Right renal pelvis (tissue), 4 donors: ENCODE measurements around the gene RIN3. TPM values are rescaled to one million over a fixed set of nuclear protein-coding genes. Genes with fewer than 3 reads are reported as not detected.

Experiments used
- DNase-seq, 4 donors: peaks; one replicate each; pipeline ENCODE4 v3.0.0-alpha.2; 2013; ENCODE audit warnings: low read depth in 4 of 4, low spot score in 3 of 4, missing footprints in 1 of 4
- polyA plus RNA-seq, 4 donors: library from polyadenylated mRNA; unstranded; fragments of 120-200 nt; gene quantifications; one replicate each; pipeline ENCODE4 v1.2.1, GENCODE V29; 2013; ENCODE audit not compliant: insufficient read length in 4 of 4

Gene RIN3
- polyA plus RNA-seq, 4 donors = 5.7 to 7.7 (median 6.7) TPM

DNA sequence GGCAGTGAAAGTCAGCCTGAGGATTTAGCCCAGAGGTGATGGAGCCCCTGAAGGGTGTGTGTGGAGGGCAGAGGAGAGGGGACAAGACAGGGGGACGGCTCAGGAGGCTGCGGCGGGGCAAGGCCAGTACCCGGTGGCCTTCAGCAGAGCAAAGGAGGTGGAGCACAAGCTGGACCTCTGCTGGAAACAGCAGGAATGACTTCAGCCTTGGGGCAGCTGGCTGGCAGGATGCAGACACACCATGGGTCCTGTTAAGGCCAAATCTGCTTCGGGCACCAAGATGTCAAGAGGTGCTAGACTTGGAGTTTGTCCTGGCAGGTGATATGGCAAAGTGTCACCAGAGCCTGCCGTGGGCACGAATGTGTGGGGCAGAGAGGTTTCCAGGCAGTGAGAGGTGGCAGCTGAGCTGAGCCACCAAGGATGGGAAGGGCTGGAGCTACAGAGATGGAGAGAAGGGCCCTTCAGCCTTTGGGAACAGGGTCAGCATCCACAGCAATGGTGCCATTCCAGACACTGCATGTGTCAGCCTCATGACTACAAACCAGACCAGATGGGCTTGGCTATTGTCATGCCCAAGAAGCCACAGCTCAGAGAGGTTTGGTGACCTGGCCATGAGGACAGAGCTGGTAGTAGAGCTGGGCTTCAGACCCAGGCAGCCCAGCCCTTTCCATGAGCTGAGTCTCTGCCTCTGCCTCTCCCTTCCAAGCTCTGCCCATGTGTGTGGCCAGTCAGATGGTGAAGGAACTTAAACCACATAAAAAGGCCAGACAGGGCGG, 142.9 kb downstream of the RIN3 start:
- no peak for DNase-seq

DNA sequence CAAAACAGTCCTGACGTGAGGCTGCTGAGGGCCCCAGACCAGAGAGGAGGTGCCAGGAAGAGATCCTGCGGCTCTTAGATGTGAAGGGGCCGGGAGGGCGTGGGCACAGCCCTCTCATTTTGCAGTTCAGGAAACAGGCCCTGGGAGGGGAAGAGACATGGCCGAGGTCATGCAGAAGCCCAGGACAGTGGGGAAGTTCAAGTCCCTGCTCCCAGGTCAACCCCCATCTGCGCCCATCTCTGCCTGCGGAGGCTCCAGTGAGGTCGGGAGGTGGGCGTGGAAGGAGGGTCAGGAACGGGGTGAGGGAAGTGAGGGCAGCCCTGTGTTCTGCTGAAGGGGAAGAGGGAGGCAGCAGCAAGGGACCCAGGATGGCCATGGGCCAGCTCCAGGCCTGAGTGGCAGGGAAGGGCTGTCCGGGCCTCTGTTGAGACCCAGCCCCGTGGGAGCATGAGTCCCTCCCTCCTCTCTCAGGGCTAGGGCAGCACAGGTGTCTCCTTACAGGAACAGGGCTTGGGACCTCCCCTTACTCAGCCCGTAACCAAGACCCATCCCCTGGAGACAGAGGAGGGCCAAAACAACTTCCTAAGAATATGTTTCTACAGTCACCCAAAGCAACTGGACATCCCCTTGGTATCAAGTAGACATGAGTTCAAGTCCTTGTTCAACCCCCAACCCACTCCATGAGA, 144.0 kb downstream of the RIN3 start:
- DNase-seq = no peak

DNA sequence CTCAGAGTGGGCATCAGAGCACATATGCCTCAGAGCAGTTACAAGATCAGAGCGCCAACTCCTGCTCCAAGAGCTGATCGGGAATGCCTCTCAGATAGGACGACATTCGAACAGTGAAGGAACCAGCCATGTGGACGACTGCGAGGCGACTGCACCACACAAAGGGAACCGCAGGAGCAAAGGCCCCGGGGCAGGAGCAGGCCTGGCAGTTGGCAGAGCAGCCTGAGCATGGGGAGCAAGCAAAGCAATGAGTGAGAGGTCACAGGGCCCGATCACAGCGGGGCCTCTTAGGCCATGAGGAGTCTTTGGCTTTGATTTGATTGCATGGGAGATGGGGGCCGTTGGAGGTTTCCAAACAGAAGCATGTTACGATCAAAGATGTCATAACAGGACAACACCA, 144.6 kb downstream of the RIN3 start:
- no peak for DNase-seq

DNA sequence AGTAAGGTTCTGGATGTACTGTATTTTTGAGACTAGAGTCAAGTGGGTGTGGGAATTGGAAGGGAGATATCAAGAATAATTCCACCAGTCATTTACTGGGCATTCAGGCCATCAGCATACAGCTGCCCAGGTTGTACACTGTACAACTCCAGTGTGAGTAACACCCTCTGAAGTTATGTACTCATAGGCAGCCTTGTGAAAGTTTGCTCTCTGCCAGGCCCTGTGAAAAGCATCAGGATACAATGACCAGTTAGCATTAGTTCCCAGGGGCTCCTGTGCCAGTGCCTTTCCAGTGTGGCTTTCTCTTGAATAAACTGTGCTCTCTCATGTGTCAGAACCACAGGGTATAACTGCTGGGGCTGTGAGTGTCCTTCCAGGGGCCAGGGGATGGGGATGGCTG, 145.1 kb downstream of the RIN3 start:
- no peak for DNase-seq

DNA sequence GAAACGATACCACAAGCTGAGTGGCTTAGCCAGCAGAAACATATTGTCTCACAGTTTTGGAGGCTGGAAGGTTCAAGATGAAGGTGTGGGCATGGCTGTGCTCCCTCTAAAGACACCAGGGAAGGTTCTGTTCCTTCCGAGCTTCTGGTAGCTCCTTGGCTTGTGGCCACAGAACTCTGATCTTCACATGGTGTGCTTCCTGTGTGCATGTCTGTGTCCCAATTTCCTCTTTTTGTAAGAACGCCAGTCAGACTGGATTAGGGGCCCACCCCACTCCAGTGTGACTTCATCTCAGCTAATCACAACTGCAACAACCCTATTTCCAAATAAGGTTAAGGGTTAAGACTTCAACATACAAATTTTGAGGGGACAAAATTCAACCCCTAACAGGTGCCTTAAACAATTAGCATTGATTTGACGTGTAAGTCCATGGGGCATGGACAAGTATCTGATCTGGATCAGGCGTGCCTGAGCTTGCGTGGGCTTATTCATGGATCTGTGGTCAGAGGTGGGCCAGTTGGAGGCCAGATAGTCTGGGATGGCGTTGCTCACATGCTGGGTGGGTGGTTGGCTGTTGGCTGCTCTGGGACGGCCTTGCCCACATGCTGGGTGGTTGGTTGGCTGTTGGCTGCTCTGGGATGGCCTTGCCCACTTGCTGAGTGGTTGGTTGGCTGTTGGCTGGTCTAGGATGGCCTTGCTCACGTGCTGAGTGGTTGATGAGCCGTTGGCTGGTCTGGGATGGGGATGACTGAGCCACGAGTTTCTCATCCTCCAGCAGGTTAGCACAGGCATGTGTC, 146.4 kb downstream of the RIN3 start:
- no peak for DNase-seq

DNA sequence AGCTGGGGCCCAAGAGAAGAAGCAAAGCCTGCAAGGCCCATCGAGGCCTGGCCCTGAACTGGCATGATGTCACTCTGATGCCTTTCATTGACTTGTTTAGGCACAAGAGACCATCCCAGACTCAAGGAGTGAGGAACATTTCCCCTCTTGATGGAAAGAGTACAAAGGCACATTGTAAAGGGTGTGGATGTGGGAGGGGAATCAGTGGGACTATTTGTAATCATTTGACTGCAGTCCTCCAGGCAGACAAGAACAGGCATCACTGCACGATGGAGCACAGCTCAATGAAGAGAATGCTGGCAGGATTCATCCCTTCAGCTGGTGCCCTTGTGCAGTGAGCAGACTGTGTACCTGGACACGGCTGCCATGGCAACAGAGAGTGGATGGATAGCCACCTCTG, 147.0 kb downstream of the RIN3 start:
- DNase-seq = no peak

DNA sequence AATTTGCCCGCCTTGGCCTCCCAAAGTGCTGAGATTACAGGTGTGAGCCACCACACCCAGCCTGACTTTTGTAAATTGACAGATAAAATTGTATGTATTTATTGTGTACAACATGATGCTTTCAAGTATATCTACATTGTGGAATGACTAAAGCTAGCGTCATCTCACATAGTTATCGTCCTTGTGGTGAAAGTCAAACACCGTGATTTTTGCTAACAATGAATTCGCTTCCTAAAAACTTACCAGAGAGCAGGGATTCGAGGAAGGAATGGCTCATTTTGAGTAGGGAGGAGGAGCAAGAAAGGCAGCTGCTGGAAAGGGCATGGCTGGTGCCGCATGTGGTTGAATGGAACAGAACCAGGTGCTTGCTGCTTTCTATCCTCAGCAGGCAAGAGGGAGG, 149.5 kb downstream of the RIN3 start:
- no peak for DNase-seq

DNA sequence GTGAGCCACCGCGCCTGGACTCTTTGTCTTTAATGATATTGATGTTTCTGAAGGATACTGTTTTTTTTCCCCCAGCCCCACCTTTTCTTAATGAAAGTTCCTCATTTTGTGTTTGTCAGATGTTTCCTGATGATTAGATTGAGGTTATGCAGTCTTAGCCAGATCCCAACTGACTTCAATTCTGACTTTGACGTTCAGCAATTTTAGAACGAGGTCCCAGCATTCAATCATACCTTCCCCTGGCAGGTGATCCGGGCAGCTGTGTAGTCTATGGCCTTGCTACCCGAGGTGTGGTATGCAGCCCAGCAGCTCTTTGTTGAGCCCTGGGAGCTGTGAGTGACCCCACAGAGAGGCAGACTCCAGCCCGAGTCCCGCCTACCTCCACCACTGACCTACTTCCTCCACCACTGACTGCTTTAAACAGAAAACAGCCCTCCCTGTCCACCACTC, 152.1 kb downstream of the RIN3 start:
- DNase-seq = no peak

DNA sequence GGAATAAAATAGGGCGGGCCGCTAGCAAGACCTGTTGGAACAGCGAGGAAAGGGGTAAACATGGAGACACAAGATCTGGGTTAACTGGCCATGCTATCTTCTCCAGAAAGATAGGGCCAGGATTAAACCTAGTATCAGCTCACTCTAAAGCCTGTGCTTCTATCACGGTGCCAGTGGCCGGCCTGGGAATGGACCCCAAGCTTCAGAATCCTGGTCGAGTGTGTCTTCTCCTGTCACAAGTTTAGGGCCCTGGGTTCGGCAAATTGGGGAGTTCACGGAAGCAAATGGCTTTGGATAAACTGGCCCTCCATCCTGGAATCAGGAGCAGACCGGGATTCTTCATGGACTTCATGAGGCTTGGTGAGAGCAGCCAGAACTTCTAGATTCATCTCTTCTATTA, 152.7 kb downstream of the RIN3 start:
- no peak for DNase-seq

DNA sequence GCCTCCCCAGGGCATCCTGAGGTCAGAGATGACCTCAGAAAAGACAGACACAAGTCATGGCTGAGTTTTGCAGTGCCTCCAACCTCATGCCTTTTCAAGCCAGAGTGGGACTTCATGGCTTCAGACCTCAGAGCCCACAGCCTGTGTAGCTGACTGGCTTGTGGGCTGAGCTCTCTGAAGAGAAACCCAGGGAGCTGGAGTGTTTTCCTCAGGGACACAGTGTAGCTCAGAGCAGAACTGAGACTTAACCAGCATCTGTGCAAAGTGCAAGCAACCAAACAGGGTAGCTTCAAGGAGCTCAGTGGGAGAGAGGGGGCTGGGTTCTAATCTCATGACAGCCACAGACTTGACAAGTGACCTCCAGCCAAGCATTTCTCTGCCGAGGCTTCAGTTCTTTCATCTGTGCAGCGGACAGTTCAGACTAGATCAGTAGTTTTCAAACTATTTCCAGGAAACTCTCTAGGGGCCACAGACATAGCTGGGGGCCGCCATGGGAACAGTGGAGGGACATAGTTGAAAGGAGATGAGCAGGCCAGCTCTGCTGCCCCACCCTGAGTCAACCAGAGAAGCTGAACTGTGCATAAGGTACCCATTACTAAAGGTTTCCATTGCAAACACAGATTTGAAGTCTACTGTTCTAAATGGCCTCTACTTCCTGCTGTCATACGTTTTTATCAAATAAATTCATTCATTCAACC, 154.8 kb downstream of the RIN3 start:
- DNase-seq = no peak

DNA sequence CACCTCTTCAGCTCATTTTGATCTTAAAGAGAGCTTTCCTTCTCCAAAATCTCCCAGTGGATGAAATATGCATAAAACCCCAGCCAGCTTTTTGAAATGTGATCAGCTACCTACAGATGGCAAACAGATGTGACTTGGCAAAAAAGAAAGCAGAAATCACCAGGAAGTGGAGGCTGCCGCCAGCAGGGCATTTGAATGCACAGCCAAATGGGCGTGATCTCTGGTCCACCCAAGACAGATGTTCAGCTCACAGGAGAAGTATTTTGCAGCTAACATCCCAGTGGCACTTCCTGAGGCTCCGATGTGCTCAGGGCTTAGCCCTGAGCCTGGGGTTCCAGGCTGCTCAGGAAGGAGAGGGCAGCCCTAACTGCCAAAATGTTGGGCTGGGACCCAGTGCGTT, 156.6 kb downstream of the RIN3 start:
- no peak for DNase-seq

DNA sequence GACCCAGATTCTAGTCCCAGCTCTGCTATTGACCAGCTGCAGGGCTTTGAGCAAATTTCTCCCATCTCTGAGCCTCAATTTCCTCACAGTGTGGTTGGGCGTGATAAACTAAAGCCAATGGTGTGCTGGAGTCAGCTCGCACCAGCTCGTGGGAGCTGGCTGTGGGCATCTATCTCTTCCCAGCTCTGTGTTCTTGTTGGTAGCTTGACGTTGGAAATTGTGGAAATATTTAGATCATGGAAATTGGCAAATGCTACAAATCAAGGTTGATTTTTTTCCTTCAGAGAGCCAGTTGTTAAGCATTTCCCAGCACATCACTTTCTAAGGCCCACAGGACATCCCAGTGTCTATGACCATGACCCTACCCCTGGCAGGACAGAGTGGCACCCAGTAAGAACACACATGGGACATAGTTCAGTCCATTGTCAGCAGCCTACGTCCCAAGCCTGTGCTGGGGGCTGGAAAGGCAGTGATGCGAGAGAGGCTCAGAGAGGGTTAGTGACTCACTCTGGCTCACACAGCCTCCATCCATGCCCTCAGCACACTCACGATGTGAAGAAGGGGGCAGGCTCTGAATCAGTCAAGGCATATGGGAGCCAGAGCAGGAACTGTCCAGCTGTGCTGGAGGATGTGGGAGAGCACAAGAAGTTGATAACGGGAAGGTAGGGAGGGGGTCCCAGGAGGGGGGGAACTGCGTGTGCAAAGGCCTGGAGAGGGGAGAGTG, 157.2 kb downstream of the RIN3 start:
- DNase-seq = no peak

DNA sequence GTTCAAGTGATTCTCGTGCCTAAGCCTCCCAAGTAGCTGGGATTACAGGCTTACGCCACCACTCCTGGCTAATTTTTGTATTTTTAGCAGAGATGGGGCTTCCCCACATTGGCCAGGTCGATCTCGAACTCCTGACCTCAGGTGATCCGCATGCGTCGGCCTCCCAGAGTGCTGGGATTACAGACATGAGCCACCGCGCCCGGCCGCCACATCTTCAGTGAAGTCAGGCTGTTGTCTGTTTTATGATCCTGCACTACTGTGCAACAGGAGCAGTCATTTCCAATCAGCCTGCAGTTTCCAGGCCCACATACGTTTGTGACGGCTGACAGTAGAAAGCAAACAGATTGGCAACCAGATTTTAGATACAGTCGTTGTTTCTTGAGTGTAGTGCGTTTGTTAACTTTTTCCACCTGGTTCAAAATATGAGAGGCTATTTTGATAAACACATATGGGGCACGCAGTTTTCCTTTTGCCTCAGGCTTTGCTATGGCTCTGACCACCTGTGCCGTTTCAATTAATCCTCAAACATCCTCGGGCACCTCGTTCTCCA, 160.1 kb downstream of the RIN3 start:
- no peak for DNase-seq

DNA sequence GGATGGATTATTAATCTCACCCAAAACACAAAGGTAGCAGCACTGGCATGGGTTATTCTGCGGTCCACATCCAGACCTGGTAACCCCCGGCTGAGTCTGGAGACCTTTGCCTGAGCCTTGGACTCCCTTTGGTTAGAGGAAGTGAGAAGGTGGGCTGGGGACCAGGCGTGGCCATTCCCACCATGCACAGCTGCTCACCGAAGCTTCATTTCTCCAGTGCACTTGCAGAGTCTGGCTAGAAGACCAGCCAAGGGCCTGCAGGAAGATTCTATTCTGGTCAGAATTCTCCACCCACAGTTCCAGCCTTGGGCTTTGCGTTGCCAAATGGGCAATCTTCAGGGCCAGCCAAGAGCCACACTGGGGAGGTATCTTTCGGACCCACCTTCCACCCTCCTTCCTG, 161.8 kb downstream of the RIN3 start:
- DNase-seq = no peak

DNA sequence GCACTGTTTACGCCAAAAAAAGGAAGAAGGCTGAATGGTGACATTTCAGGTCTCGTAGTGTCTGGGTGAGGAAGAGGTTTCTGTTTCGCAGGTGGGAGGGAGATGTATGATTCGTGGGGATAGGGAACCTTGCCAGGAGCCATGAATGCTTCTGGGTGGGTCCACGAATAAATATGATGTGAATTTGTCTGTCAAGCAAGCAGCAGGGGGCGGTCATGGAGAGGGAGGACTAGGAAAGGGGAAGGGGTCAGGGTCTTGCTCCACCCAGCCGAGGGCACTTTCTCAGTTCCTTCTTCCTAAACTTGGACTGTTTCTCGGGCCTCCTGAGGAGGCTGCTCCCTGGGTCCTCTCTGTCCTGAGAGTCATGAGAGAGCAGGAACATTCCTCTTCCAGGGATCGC, 162.4 kb downstream of the RIN3 start:
- no peak for DNase-seq

DNA sequence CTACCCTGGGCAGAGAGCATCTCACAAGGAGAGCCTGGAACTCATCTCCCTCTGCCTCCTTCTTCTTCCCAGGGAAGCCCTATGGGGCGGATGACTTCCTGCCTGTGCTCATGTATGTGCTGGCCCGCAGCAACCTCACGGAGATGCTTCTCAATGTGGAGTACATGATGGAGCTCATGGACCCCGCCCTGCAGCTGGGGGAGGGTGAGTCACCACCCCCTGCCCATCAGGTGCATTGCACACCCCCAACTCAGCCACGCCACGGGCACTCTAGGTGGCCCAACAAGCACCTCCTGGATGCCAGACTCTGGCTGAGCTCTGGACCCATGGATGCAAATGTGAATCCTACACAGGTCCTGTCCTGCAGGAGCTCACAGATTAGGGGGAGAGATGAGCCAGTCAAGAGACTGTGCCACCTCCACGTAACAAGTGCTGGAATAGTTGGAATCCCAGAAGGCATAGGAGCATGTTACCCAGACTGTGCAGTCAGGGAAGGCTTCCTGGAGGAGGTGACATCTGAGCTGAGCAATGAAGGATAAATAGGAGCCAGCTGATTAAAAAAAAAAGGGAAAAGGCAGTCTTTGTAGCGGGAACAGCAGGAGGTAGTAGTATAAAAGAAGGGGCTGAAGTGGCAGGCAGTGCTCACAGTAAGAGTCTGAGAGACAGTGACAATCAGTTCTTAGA, 163.0 kb downstream of the RIN3 start:
- DNase-seq = no peak

DNA sequence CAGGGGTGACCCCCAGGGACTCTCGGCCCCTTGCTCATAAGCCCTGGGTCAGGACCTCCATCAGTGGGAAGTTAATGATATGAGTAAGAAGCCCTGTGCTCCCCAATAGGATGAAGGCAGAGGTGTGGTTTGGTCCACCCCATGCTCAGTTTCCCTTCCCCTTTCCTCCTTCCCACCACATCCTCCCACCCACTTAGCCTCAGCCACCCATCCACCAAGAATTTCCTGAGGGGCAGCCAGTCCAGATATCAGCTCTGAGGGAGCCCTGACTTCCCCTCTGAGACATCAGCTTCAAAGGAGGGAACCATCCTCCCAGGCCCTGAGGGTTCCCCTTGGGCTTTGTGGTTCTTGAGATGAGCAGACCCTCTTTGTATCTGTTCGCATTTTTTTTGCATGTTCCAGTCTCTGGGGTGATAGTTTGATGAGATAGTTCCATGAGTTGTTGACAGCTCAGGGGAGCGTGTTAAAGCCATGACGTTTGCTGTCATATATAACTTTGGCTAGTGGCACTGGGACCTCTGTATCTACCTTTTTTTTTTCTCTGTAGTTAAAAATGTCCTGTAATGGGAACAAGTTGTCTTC, 163.6 kb downstream of the RIN3 start:
- DNase-seq = no peak

DNA sequence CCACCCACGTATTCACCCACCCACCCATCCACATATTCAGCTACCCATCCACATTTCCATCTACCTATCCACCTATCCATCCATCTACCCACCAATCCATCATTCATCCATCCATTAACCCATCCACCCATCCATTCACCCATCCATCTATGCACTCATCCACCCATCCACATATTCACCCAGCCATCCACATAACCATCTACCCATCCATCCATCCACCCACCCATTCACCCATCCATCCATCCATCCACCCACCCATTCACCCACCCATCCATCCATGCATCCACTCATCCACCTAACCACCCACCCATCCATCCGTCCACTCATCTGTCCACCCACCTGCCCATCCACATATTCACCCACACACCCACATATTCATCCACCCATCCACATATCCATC, 164.4 kb downstream of the RIN3 start:
- DNase-seq = no peak

DNA sequence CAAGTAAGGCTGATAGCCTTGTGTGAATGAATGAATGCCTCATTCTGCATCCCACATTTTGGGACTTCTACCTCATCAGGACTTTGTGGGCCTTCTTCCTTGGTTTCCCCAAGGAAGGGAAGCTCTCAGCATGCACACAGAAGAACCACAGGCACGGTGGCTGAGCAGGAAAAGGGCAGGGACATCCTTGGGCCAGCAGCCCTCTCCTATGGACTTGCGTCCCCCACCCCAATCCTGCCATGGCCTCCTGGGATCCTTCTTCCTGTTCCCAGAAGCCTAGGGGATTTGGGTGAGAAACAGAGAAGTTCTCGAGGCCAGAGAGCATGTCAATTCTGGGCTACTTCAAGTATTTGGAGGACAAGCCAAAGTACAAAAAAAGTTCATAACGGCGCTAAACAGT, 165.2 kb downstream of the RIN3 start:
- DNase-seq = no peak
